Measurements from ENCODE around the gene PLRG1.

PLRG1 gene

DNA sequence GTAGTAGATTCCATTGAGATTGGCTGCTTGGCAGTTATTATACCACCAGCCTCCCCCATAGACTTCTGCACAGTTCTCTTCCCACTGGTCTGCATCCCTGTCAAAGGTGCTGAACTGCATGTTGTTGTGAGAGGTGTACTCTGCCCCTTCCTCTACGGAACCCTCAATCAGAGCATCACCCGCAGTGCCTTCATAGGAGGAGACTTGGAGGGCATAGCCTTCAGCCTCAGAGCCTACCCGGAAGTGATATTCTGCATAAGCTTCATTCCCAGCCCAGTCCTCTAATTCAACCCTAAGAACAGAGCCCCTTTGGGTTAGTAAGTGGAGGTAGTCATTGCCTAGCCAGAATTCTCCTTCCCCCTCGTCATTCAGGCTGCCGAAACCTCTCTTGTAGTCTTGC, 34.1 kb upstream of the PLRG1 start:
- no peak overlapping the region for H3K9ac ChIP-seq (ENCODE audit: low read depth, low read length)
- H3K36me3 ChIP-seq (ENCODE audit: insufficient read depth, low read length): no peaks in the 10 kb centered on the region
- H3K4me1 ChIP-seq (ENCODE audit: insufficient read depth, low read length): peaks cover 4% of the 10 kb centered on the region; the same call in 1 of the 2 replicates
- no peaks in the 10 kb centered on the region for H3K9me3 ChIP-seq (ENCODE audit: control insufficient read depth, insufficient read depth, low read length)

DNA sequence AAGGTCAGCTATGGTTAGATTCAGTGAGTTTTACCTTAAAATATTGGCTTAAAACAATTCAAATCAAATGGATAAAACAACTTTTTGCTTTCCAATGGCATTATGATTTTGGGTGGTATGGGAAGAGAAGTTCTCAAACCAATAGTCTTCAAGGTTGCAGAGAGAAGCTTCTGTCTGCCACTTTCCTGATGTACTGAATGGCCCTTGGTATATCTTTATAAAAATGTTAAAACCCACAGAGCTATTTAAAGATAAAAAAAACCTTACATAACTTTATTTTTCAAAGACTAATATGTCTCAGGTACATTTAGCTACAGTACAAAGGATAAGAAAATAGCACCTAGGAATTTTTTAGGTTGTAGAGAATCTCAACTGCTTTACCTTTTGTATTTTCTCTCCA, 33.5 kb upstream of the PLRG1 start:
- Histone ChIP-seq H3K36me3 (ENCODE audit: insufficient read depth, low read length) (no peaks in the 10 kb centered on the region), H3K4me1 (ENCODE audit: insufficient read depth, low read length) (no peaks in the 10 kb centered on the region), H3K9ac (ENCODE audit: low read depth, low read length) (no peak overlapping the region), H3K9me3 (ENCODE audit: control insufficient read depth, insufficient read depth, low read length) (no peaks in the 10 kb centered on the region)

DNA sequence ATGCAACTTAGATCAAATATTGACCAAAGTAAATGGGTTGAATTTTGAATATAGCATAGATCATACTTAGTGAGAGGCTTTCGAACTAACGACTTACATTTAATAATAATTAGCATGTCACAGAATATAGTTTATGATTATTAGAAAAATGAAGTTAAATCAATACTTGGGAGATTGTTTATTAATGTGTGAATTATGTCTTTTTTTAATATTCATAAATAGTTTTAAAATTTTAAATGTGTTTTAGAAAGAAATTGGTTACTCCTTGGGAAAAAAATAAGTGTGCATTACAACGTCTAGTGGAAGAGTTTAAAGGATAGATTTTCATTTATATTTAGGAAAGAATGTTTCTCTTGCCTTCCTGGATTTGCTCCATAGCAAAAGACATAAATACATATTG, 33.0 kb upstream of the PLRG1 start:
- Histone ChIP-seq H3K9ac (ENCODE audit: low read depth, low read length) (no peak overlapping the region), H3K36me3 (ENCODE audit: insufficient read depth, low read length) (no peaks in the 10 kb centered on the region), H3K9me3 (ENCODE audit: control insufficient read depth, insufficient read depth, low read length) (no peaks in the 10 kb centered on the region), H3K4me1 (ENCODE audit: insufficient read depth, low read length) (no peaks in the 10 kb centered on the region)

DNA sequence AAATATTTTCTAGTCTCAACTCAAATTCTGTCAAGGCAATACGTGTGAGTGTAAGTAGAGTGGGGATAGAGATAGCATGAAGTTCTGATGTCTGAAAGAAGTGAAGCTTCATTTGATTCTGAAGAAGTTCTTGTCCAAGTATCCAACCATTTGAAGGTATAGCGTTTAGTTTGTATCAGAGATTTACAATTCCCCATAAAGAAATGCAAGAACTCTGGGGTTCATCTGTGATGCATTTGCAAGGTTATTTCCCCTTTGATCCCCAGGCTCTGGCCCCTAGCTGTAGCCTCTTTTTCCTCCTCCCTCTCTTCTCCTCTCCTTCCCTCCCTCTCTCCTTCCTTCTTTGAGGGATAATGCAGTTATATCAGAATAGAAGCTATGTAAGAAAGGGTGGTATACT, 32.5 kb upstream of the PLRG1 start:
- H3K36me3 ChIP-seq (ENCODE audit: insufficient read depth, low read length): no peaks in the 10 kb centered on the region
- H3K4me1 ChIP-seq (ENCODE audit: insufficient read depth, low read length): no peaks in the 10 kb centered on the region
- no peak overlapping the region for H3K9ac ChIP-seq (ENCODE audit: low read depth, low read length)
- H3K9me3 ChIP-seq (ENCODE audit: control insufficient read depth, insufficient read depth, low read length): no peaks in the 10 kb centered on the region

DNA sequence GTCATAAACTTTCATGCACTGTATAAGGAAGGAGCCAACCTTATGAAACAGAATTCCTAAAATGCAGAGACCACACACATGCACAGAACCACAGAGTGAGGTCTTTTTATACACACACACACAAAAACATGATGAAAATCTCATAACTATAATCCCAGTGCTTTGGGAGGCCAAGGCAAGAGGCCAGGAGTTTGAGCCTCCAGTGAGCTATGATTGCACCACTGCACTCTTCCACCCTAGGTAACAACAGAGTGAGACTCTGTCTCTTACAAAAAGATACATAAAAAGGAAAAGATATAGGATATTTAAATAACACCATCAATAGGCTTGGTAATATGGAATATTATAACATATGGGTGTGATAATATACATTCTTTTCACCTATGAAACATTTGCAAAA, 29.7 kb upstream of the PLRG1 start:
- no peak overlapping the region for H3K9ac ChIP-seq (ENCODE audit: low read depth, low read length)
- no peaks in the 10 kb centered on the region for H3K36me3 ChIP-seq (ENCODE audit: insufficient read depth, low read length)
- no peaks in the 10 kb centered on the region for H3K4me1 ChIP-seq (ENCODE audit: insufficient read depth, low read length)
- H3K9me3 ChIP-seq (ENCODE audit: control insufficient read depth, insufficient read depth, low read length): no peaks in the 10 kb centered on the region

DNA sequence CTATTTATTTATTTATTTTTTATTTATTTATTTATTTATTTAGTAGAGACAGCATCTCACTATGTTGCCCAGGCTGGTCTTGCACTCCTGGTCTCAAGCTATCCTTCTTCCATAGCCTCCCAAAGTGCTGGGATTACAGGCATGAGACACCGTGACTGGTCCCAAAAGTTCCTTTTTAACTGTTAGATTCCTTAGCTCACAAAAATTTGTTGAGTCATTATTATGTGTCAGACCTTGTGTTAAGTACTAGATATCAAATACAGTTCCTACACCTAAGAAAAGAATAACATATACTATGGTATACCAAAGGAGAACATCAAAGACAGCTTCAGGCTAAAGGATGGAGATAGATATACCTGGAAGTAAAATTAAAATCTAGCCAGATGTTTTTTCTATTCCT, 28.7 kb upstream of the PLRG1 start:
- Histone ChIP-seq H3K36me3 (ENCODE audit: insufficient read depth, low read length) (no peaks in the 10 kb centered on the region), H3K9ac (ENCODE audit: low read depth, low read length) (no peak overlapping the region), H3K4me1 (ENCODE audit: insufficient read depth, low read length) (no peaks in the 10 kb centered on the region), H3K9me3 (ENCODE audit: control insufficient read depth, insufficient read depth, low read length) (no peaks in the 10 kb centered on the region)

DNA sequence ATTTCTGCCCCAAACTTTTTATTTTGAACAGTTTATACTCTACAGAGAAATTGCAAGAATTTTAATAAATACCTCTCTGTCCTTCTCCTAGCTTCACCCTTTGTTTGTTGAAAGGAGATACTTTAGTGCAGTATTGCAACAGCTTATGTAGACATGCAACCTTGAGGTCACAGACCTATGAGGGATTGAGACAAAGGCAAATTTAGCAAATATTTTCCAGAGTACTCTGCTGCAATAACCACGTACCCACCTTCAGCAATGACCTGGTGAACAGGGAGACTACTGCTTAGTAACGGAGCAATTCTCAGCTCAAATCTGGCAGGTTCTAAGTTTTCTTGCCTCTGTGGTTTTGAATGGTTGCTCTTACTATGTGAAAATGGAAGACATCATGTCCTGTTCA, 27.1 kb upstream of the PLRG1 start:
- Histone ChIP-seq H3K9ac (ENCODE audit: low read depth, low read length) (no peak overlapping the region), H3K9me3 (ENCODE audit: control insufficient read depth, insufficient read depth, low read length) (no peaks in the 10 kb centered on the region), H3K36me3 (ENCODE audit: insufficient read depth, low read length) (no peaks in the 10 kb centered on the region), H3K4me1 (ENCODE audit: insufficient read depth, low read length) (no peaks in the 10 kb centered on the region)

DNA sequence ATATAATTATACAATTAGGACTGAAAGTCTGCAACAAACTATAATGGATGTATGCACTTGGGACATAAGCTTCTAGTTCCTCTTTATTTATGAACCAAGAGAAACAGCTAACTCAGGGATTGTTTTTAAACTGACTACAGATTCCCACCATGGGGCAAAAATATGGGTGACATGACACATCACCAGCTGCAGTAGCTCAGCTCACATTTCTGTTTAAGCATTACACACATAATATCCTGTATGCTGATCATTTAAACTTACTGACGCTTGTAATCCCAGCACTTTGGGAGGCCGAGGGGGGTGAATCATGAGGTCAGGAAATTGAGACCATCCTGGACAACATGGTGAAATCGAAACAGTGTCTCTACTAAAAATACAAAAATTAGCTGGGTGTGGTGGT, 24.1 kb upstream of the PLRG1 start:
- no peaks in the 10 kb centered on the region for H3K36me3 ChIP-seq (ENCODE audit: insufficient read depth, low read length)
- H3K9me3 ChIP-seq (ENCODE audit: control insufficient read depth, insufficient read depth, low read length): no peaks in the 10 kb centered on the region
- no peak overlapping the region for H3K9ac ChIP-seq (ENCODE audit: low read depth, low read length)

DNA sequence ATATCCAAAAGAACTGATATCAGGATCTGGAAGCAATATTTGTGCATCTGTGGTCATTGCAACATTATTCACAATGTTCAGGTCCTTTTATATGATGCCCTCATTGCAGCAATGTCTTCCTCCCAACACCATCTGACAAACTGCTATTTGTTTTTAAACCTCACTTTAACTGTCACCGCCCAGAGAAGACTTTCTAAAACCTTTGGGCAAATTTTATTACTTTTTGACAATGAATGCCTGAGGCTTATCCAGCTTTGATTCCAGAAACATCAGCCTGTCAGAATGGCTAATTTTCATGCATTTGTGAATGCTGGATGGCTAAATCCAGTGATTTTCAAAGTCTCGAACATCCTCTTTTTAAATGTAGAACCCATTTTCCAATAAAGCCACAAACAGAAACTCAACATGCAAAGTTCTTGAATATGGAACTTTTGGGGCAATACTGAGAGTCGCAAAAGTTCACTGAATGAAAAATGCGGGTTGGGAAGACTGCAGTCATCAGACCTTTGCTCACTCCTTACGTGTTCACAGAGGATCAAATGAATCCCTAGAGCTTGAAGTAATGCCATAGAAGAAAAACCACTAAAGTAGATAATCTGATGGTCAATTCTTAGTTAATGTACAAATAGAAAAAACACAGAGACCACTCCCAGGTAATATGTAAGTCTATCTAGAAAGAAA, 23.1 kb upstream of the PLRG1 start:
- Histone ChIP-seq H3K9me3 (ENCODE audit: control insufficient read depth, insufficient read depth, low read length) (no peaks in the 10 kb centered on the region), H3K36me3 (ENCODE audit: insufficient read depth, low read length) (no peaks in the 10 kb centered on the region), H3K4me1 (ENCODE audit: insufficient read depth, low read length) (no peaks in the 10 kb centered on the region), H3K9ac (ENCODE audit: low read depth, low read length) (no peak overlapping the region)

More for the DNA sequence above, 24.1 kb upstream of the PLRG1 start:
- H3K4me1 ChIP-seq (ENCODE audit: insufficient read depth, low read length): no peaks in the 10 kb centered on the region

DNA sequence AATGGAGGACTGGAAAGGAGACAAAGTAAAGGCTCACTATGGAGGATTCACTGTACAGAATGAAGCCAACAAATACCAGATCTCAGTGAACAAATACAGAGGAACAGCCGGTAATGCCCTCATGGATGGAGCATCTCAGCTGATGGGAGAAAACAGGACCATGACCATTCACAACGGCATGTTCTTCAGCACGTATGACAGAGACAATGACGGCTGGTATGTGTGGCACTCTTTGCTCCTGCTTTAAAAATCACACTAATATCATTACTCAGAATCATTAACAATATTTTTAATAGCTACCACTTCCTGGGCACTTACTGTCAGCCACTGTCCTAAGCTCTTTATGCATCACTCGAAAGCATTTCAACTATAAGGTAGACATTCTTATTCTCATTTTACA, 19.4 kb upstream of the PLRG1 start:
- H3K9ac ChIP-seq (ENCODE audit: low read depth, low read length): no peak overlapping the region
- H3K9me3 ChIP-seq (ENCODE audit: control insufficient read depth, insufficient read depth, low read length): no peaks in the 10 kb centered on the region
- no peaks in the 10 kb centered on the region for H3K36me3 ChIP-seq (ENCODE audit: insufficient read depth, low read length)
- no peaks in the 10 kb centered on the region; the same call in 1 of the 2 replicates for H3K4me1 ChIP-seq (ENCODE audit: insufficient read depth, low read length)

DNA sequence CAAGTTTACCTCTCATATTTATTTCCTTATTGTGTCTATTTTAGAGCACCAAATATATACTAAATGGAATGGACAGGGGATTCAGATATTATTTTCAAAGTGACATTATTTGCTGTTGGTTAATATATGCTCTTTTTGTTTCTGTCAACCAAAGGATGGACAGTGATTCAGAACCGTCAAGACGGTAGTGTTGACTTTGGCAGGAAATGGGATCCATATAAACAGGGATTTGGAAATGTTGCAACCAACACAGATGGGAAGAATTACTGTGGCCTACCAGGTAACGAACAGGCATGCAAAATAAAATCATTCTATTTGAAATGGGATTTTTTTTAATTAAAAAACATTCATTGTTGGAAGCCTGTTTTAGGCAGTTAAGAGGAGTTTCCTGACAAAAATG, 18.8 kb upstream of the PLRG1 start:
- Histone ChIP-seq H3K9ac (ENCODE audit: low read depth, low read length) (no peak overlapping the region), H3K9me3 (ENCODE audit: control insufficient read depth, insufficient read depth, low read length) (no peaks in the 10 kb centered on the region), H3K4me1 (ENCODE audit: insufficient read depth, low read length) (no peaks in the 10 kb centered on the region; the same call in 1 of the 2 replicates), H3K36me3 (ENCODE audit: insufficient read depth, low read length) (no peaks in the 10 kb centered on the region)

DNA sequence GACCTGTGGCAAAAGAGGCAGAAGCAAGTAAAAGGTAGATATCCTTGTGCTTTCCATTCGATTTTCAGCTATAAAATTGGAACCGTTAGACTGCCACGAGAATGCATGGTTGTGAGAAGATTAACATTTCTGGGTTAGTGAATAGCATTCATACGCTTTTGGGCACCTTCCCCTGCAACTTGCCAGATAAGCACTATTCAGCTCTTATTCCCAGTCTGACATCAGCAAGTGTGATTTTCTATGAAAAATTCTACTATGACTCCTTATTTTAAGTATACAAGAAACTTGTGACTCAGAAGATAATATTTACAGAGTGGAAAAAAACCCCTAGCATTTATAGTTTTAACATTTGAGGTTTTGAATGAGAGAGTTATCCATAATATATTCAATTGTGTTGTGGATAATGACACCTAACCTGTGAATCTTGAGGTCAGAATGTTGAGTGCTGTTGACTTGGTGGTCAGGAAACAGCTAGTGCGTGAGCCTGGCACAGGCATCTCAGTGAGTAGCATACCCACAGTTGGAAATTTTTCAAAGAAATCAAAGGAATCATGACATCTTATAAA, 16.5 kb upstream of the PLRG1 start:
- H3K36me3 ChIP-seq (ENCODE audit: insufficient read depth, low read length): no peaks in the 10 kb centered on the region
- H3K9me3 ChIP-seq (ENCODE audit: control insufficient read depth, insufficient read depth, low read length): no peaks in the 10 kb centered on the region
- no peaks in the 10 kb centered on the region; the same call in 1 of the 2 replicates for H3K4me1 ChIP-seq (ENCODE audit: insufficient read depth, low read length)
- H3K9ac ChIP-seq (ENCODE audit: low read depth, low read length): no peak overlapping the region

DNA sequence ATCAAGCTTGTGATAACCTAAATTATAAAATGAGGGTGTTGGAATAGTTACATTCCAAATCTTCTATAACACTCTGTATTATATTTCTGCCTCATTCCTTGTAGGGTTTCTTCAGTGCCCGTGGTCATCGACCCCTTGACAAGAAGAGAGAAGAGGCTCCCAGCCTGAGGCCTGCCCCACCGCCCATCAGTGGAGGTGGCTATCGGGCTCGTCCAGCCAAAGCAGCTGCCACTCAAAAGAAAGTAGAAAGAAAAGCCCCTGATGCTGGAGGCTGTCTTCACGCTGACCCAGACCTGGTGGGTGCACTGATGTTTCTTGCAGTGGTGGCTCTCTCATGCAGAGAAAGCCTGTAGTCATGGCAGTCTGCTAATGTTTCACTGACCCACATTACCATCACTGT, 15.5 kb upstream of the PLRG1 start:
- no peaks in the 10 kb centered on the region for H3K36me3 ChIP-seq (ENCODE audit: insufficient read depth, low read length)
- no peaks in the 10 kb centered on the region for H3K9me3 ChIP-seq (ENCODE audit: control insufficient read depth, insufficient read depth, low read length)
- H3K9ac ChIP-seq (ENCODE audit: low read depth, low read length): no peak overlapping the region
- H3K4me1 ChIP-seq (ENCODE audit: insufficient read depth, low read length): no peaks in the 10 kb centered on the region; the same call in 1 of the 2 replicates

DNA sequence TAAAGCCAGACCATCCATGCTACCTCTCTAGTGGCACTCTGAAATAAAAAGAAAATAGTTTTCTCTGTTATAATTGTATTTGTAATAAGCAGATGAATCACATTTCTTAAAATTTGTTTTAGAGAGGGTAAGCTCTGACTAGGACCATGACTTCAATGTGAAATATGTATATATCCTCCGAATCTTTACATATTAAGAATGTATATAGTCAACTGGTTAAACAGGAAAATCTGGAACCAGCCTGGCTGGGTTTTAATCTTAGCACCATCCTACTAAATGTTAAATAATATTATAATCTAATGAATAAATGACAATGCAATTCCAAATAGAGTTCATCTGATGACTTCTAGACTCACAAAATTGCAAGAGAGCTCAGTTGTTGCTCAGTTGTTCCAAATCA, 14.1 kb upstream of the PLRG1 start:
- H3K36me3 ChIP-seq (ENCODE audit: insufficient read depth, low read length): no peaks in the 10 kb centered on the region
- no peaks in the 10 kb centered on the region for H3K9me3 ChIP-seq (ENCODE audit: control insufficient read depth, insufficient read depth, low read length)
- no peak overlapping the region for H3K9ac ChIP-seq (ENCODE audit: low read depth, low read length)
- H3K4me1 ChIP-seq (ENCODE audit: insufficient read depth, low read length): no peaks in the 10 kb centered on the region; the same call in 1 of the 2 replicates

DNA sequence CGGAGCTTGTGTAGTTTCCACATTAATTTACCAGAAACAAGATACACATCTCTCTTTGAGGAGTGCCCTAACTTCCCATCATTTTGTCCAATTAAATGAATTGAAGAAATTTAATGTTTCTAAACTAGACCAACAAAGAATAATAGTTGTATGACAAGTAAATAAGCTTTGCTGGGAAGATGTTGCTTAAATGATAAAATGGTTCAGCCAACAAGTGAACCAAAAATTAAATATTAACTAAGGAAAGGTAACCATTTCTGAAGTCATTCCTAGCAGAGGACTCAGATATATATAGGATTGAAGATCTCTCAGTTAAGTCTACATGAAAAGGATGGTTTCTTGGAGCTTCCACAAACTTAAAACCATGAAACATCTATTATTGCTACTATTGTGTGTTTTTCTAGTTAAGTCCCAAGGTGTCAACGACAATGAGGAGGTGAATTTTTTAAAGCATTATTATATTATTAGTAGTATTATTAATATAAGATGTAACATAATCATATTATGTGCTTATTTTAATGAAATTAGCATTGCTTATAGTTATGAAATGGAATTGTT, 12.6 kb upstream of the PLRG1 start, which contains the start of gene FGB:
Gene FGB (plus strand): TSS at position 315 of the 558 bp plus-strand sequence. CDS start 8 bp downstream, at position 323.
- Histone ChIP-seq H3K36me3 (ENCODE audit: insufficient read depth, low read length) (no peaks in the 10 kb centered on the region), H3K4me1 (ENCODE audit: insufficient read depth, low read length) (no peaks in the 10 kb centered on the region; the same call in 1 of the 2 replicates)

More for the DNA sequence above, 12.6 kb upstream of the PLRG1 start, which contains the start of gene FGB:
- no peaks in the 10 kb centered on the region for H3K9me3 ChIP-seq (ENCODE audit: control insufficient read depth, insufficient read depth, low read length)
- H3K9ac ChIP-seq (ENCODE audit: low read depth, low read length): no peak within 1 kb of the TSS

Measured in ES-I3 (cell line).